Kidney (tissue), 14 donors: ENCODE data around the gene NPDC1. TPM values are rescaled to one million over a fixed set of nuclear protein-coding genes. Genes with fewer than 3 reads are reported as not detected.

Experiments
- DNase-seq, 5 donors: peaks; one replicate each; pipeline ENCODE4 v3.0.0-alpha.2; 2013 to 2020
- FAIRE-seq: peaks from 2 replicates; lab custom pipeline; 2012; peaks lifted over from hg19 to GRCh38; lab: Jason Lieb, UNC
- H3K27ac ChIP-seq, 2 donors: one replicate each; pipeline ENCODE4 v1.7.0; 2013; ENCODE audit warnings: low read depth in 2 of 2, low read length in 2 of 2, inconsistent platforms in 1 of 2
- H3K27me3 ChIP-seq: one replicate; pipeline ENCODE4 v1.7.1; 2013; ENCODE audit warnings: low read length, inconsistent platforms; ENCODE audit not compliant: control insufficient read depth, insufficient read depth
- H3K36me3 ChIP-seq, 3 donors: one replicate each; pipeline versions ENCODE4 v1.7.0 to v1.7.1; 2013; ENCODE audit warnings: low read length in 3 of 3, control low read depth in 1 of 3, inconsistent platforms in 1 of 3; ENCODE audit not compliant: insufficient read depth in 3 of 3, control insufficient read depth in 2 of 3
- H3K4me1 ChIP-seq, 3 donors: one replicate each; pipeline versions ENCODE4 v1.7.0 to v1.7.1; 2013; ENCODE audit warnings: low read length in 3 of 3, inconsistent platforms in 1 of 3, low read depth in 1 of 3; ENCODE audit not compliant: control insufficient read depth in 2 of 3, insufficient read depth in 2 of 3
- H3K4me3 ChIP-seq, 3 donors: one replicate each; pipeline versions ENCODE4 v1.7.0 to v1.8.1; 2013; ENCODE audit warnings: low read length in 3 of 3, control low read depth in 1 of 3, inconsistent platforms in 1 of 3
- H3K9ac ChIP-seq, 3 donors: one replicate each; pipeline versions ENCODE4 v1.7.0 to v1.7.1; 2013; ENCODE audit warnings: low read length in 3 of 3, control low read depth in 1 of 3, inconsistent platforms in 1 of 3
- H3K9me3 ChIP-seq, 3 donors: one replicate each; pipeline versions ENCODE4 v1.7.0 to v1.7.1; 2013; ENCODE audit warnings: low read length in 3 of 3, control low read depth in 1 of 3, inconsistent platforms in 1 of 3; ENCODE audit not compliant: control insufficient read depth in 2 of 3, insufficient read depth in 1 of 3
- intact Hi-C: fragments of 100-400 bp; cut with DNase I; formaldehyde crosslinking; loops from one replicate; pipeline ENCODE4 v1.11.1; 2022
- polyA plus RNA-seq: library from polyadenylated mRNA; stranded (reverse); fragments of 350-450 nt; fragmentation: Illumina TruSeq; extraction: RNeasy Lipid Tissue Mini Kit (QIAGEN cat#74804); gene quantifications from one replicate; pipeline ENCODE4 v1.2.3, GENCODE V29; 2014; ENCODE audit warnings: low read depth, low replicate concordance; ENCODE audit not compliant: insufficient read depth
- total RNA-seq: library from RNA; stranded (reverse); fragmentation: NEBNext Ultra II Directional; extraction: Animal tissue kit (Norgen Biotek cat#: 25700); gene quantifications from one replicate; pipeline ENCODE4 v1.2.1, GENCODE V29; 2021
- TF ChIP-seq, protein P1 (sequence below): IDR thresholded peaks from 3 replicates; pipeline ENCODE4 v1.5.1; 2012; ENCODE audit warnings: mild to moderate bottlenecking, moderate library complexity, borderline replicate concordance; ENCODE audit not compliant: insufficient read depth; ENCODE audit errors: extremely low read depth
- donor health status: control.
- donor health status: control.
- donor health status: control.
- donor health status: control.
- donor health status: control.
- donor health status: DM: yes; HTN: yes; CAD: no.
- donor health status: Normal renal cell carcinoma (clear cell type).

NPDC1 gene
- total and polyA plus RNA-seq, 2 donors from 2014 or later, result 80.2 to 189 TPM

DNA sequence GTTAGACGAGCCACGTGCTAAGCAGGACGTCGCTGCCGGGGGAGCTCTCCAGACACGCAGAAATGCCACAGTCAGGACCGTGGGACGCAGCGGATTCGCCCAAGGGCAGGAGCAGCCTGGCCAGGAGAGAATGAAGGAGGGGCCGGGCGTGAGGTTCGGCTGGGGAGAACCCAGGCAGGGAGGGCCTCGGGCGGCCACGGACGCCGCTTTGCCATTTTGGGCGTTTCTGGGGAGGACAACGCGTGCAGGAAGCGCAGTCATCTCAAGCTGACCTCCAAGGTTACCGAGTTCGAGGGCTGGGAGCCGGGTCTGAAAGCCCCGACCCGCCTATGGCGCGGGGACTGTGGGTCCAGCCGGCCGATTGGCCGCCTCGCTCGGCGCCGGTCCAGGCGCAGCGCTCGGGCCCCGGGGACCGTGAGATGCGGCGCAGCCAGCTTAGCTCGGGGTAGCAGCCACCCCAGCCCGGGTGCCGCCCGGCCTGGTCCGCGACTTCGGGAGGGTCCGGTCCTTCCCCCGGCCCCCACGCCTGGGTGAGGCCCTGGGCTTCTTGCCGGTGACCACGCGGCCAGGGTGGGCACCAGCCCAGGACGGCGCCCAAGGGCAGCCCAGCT, 40.0 kb upstream of the NPDC1 start:
- H3K27ac ChIP-seq, result peak overlapping the region; percentile 82
- H3K4me3 ChIP-seq, result peak overlapping the region; percentile 52 to 74 (median 64)
- H3K4me1 ChIP-seq, result peaks cover 0 to 9% (median 0%) of the 10 kb centered on the region in 3 donors
- TF ChIP-seq, protein P1, sequence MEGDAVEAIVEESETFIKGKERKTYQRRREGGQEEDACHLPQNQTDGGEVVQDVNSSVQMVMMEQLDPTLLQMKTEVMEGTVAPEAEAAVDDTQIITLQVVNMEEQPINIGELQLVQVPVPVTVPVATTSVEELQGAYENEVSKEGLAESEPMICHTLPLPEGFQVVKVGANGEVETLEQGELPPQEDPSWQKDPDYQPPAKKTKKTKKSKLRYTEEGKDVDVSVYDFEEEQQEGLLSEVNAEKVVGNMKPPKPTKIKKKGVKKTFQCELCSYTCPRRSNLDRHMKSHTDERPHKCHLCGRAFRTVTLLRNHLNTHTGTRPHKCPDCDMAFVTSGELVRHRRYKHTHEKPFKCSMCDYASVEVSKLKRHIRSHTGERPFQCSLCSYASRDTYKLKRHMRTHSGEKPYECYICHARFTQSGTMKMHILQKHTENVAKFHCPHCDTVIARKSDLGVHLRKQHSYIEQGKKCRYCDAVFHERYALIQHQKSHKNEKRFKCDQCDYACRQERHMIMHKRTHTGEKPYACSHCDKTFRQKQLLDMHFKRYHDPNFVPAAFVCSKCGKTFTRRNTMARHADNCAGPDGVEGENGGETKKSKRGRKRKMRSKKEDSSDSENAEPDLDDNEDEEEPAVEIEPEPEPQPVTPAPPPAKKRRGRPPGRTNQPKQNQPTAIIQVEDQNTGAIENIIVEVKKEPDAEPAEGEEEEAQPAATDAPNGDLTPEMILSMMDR, result no peak
- intact Hi-C loops, result no loop called here
- DNase-seq (peak in 4 of 5 donors; percentile 9 to 90 (median 56)), FAIRE-seq (no peak)
- no peaks in the 10 kb centered on the region for H3K27me3 ChIP-seq
- peaks cover 2 to 7% (median 7%) of the 10 kb centered on the region in 3 donors for H3K36me3 ChIP-seq
- peak overlapping the region in 2 of 3 donors; percentile 57 to 66 for H3K9ac ChIP-seq
- no peaks in the 10 kb centered on the region for H3K9me3 ChIP-seq

DNA sequence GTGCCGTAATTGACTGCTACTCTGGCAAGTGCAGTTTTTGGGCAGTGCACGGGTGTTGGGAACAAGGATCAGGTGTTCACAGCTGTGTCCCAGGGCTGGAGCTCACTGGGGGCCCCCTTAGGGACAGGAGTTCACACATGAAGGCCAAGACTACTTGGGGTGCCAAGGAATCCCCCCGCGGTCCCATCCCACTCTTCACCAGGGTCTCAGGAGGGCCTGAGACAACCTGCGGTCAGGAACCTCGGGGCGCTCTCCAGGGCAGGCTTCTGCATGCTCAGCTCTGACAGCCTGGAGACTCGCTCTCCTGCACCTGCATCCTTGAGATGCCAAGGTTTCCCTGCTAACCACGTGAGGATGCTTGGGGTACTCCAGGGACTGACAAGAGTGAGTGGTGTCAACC, 38.5 kb upstream of the NPDC1 start:
- peaks cover 0 to 9% (median 0%) of the 10 kb centered on the region in 3 donors for H3K4me1 ChIP-seq
- DNase-seq, result peak in 2 of 5 donors; percentile 44 to 74
- no peak overlapping the region for H3K27ac ChIP-seq
- FAIRE-seq, result no peak
- TF ChIP-seq, protein P1, result no peak
- no peak overlapping the region for H3K4me3 ChIP-seq
- peaks cover 7% of the 10 kb centered on the region for H3K27me3 ChIP-seq
- no peaks in the 10 kb centered on the region for H3K9me3 ChIP-seq
- no peak overlapping the region for H3K9ac ChIP-seq
- peaks cover 2 to 9% (median 6%) of the 10 kb centered on the region in 3 donors for H3K36me3 ChIP-seq
- intact Hi-C loops, result no loop called here

DNA sequence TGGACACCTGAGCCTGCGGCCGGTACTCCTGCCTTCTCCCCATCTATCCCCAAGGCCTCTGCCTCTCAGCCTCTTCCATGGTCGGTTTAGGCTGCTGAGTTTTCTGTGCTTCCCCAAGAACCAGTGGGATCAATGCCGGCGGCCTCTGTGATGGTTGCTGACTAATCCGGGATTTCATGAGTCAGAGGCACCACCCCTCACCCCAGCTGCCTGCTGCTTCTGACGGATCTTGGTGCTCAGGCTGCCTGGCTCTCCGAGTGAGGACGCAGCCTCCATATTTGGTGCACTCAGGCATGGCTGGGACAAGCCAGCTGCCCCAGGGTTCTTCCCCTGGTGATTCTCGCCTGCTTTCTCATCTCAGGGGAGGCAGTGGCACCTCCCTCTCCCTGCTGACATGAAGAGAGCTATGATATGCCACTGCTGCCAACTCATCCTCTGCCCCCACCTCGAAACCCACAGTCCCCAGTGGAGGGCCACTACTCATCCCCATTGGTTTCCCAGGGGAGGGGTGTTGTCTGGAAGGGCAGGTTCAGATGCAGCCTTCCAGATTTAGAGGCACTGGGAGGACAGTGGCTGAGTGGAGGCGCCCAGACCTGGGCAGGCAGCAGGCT, 37.5 kb upstream of the NPDC1 start:
- no peak overlapping the region for H3K9ac ChIP-seq
- FAIRE-seq (no peak), DNase-seq (peak in 2 of 5 donors; percentile 45 to 87)
- H3K9me3 ChIP-seq, result no peaks in the 10 kb centered on the region
- intact Hi-C loops, result no loop called here
- no peak overlapping the region for H3K4me3 ChIP-seq
- H3K4me1 ChIP-seq, result peaks cover 0 to 12% (median 0%) of the 10 kb centered on the region in 3 donors
- H3K27me3 ChIP-seq, result peaks cover 11% of the 10 kb centered on the region
- TF ChIP-seq, protein P1, result no peak
- H3K27ac ChIP-seq, result no peak overlapping the region
- peaks cover 2 to 14% (median 6%) of the 10 kb centered on the region in 3 donors for H3K36me3 ChIP-seq
